Stimulated activated naive B cell treated with anti-CD40 and anti-IgM and Interleukin-4, amounts not matched to agents 10 μg/mL and 1 μg/mL and 100 μg/mL, for 72 hours (primary cell): ENCODE measurements around the gene IGSF21.

ENCODE experiments used
- ATAC-seq, 2 donors: fragments of 150-1000 bp; cut with Tn5 transposase; replicated peaks; 2 replicates each; pipeline ENCODE4 v1.10.0; 2021; ENCODE audit warnings: moderate library complexity in 1 of 2
- DNase-seq: peaks from one replicate; pipeline ENCODE4 v3.0.0; 2021
- H3K27ac Mint-ChIP-seq: one replicate; pipeline ENCODE4 v1.8.0; 2022; ENCODE audit warnings: mild to moderate bottlenecking, mixed read lengths
- H3K27me3 Mint-ChIP-seq, 2 donors: one replicate each; pipeline ENCODE4 v1.8.0; 2022; ENCODE audit warnings: mixed read lengths in 2 of 2
- H3K36me3 Mint-ChIP-seq, 2 donors: one replicate each; pipeline ENCODE4 v1.8.0; 2022; ENCODE audit warnings: mixed read lengths in 2 of 2, mild to moderate bottlenecking in 1 of 2
- H3K4me1 Mint-ChIP-seq, 2 donors: one replicate each; pipeline ENCODE4 v1.8.0; 2022; ENCODE audit warnings: mixed read lengths in 2 of 2, mild to moderate bottlenecking in 1 of 2
- H3K4me3 Mint-ChIP-seq, 2 donors: one replicate each; pipeline ENCODE4 v1.8.0; 2022; ENCODE audit warnings: mild to moderate bottlenecking in 2 of 2, mixed read lengths in 2 of 2, moderate library complexity in 1 of 2
- H3K9me3 Mint-ChIP-seq, 2 donors: one replicate each; pipeline ENCODE4 v1.8.0; 2022; ENCODE audit warnings: mixed read lengths in 2 of 2, mild to moderate bottlenecking in 1 of 2

IGSF21 gene

GRCh38 chr1:18234790-18235242 lies 127.2 kb downstream of the IGSF21 start:
- peaks cover 23 to 33% of the 10 kb centered on the region in 2 donors for H3K9me3 Mint-ChIP-seq
- H3K27me3 Mint-ChIP-seq: peaks cover 15 to 24% of the 10 kb centered on the region in 2 donors
- DNase-seq (no peak), ATAC-seq (peak; percentile 29 to 36)
- no peaks in the 10 kb centered on the region for H3K4me1 Mint-ChIP-seq
- H3K36me3 Mint-ChIP-seq: peaks cover 0 to 5% of the 10 kb centered on the region in 2 donors
- no peak overlapping the region for H3K27ac Mint-ChIP-seq
- no peak overlapping the region for H3K4me3 Mint-ChIP-seq

DNA sequence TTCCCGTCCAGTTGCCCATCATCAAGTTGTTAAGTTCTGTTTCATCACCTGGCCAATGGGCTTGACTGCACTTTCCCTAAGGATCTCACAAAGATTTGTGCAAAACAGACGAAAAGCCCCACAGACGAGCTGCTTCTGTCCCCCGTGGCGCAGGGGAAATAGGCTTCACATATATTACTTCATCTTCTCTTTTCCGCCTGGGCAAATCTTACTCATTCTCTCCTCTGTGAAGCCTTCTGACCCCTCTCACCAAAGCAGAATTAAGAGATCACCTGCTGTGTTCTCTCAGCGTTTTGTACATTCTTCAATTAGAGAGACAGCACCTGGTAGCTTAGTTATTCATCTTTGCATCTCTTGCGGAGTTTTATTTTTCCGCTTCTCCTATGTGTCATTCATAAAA lies 129.8 kb downstream of the IGSF21 start:
- no peak for DNase-seq
- no peaks in the 10 kb centered on the region for H3K4me1 Mint-ChIP-seq
- no peak overlapping the region for H3K4me3 Mint-ChIP-seq
- peaks cover 20 to 22% of the 10 kb centered on the region in 2 donors for H3K9me3 Mint-ChIP-seq
- ATAC-seq: no peak
- no peak overlapping the region for H3K27ac Mint-ChIP-seq
- peaks cover 10 to 21% of the 10 kb centered on the region in 2 donors for H3K27me3 Mint-ChIP-seq
- no peaks in the 10 kb centered on the region for H3K36me3 Mint-ChIP-seq

GRCh38 chr1:18238190-18238589 lies 130.6 kb downstream of the IGSF21 start:
- Mint-ChIP-seq H3K27ac (no peak overlapping the region), H3K9me3 (peaks cover 14 to 21% of the 10 kb centered on the region in 2 donors), H3K4me3 (no peak overlapping the region), H3K4me1 (no peaks in the 10 kb centered on the region), H3K27me3 (peaks cover 7 to 23% of the 10 kb centered on the region in 2 donors), H3K36me3 (no peaks in the 10 kb centered on the region)
- no peak for DNase-seq
- ATAC-seq: no peak

DNA sequence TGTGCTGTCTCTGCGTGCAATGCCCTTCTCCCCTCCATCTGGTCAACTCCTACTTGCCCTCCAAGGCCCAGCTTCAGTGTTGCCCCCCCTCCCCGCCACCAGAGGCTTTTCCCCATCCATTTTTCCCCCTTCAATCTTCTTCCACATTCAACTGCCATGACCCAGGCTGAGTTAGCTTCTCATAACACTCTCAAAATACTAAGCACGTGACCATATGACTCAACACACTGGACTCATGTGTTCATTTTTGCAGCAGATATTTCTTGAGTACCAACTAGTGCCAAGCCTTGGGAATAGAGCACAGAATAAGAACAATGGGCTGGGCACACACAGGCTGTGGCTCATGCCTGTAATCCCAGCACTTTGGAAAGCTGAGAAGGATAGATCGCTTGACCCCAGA lies 132.1 kb downstream of the IGSF21 start:
- Mint-ChIP-seq H3K4me1 (no peaks in the 10 kb centered on the region), H3K4me3 (no peak overlapping the region), H3K9me3 (peaks cover 13 to 18% of the 10 kb centered on the region in 2 donors), H3K36me3 (no peaks in the 10 kb centered on the region), H3K27me3 (peaks cover 6 to 28% of the 10 kb centered on the region in 2 donors), H3K27ac (no peak overlapping the region)
- ATAC-seq (no peak), DNase-seq (no peak)

- Mint-ChIP-seq H3K27me3 (peaks cover under 1 to 24% of the 10 kb centered on the region in 2 donors), H3K9me3 (peaks cover 2 to 5% of the 10 kb centered on the region in 2 donors), H3K27ac (no peak overlapping the region), H3K36me3 (no peaks in the 10 kb centered on the region), H3K4me1 (no peaks in the 10 kb centered on the region), H3K4me3 (no peak overlapping the region)
- no peak for DNase-seq
- ATAC-seq: no peak
Measured at GRCh38 chr1:18240906-18241305, 133.3 kb downstream of the IGSF21 start.

GRCh38 chr1:18241891-18242290 lies 134.3 kb downstream of the IGSF21 start:
- ATAC-seq: no peak
- no peaks in the 10 kb centered on the region for H3K4me1 Mint-ChIP-seq
- peaks cover 0 to 2% of the 10 kb centered on the region in 2 donors for H3K9me3 Mint-ChIP-seq

DNA sequence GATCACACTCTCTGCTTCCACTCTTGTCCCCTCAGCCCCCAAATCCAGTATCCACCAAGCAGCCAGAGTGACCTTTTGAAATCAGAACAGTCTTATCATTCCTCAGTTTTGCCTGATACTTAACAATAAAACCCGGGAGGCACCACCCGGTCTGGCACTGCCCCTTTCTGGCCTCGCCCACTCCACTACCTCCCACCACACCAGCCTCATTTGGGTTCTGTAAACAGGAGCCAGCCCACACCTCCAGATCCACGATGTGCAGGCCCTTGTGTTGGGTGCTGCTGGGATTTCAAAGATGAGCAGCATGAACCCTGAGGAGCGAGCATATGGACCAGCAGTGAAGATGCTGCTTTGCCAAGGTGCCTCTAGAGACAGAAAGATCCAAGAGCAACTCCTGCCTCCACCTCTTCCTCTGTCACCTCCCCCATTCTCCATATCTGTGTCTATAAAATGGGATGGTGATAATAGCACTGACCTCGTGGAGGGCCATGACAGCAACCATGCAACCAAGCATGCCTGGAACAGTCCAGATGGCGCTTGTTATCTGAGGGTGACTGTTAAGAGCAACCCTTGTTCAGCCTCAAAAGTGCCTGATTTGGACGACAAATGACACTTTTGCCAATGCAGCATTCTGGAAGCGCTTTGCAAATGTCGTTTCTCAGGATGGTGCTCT lies 136.0 kb downstream of the IGSF21 start:
- H3K9me3 Mint-ChIP-seq: no peaks in the 10 kb centered on the region
- no peak overlapping the region for H3K27ac Mint-ChIP-seq
- ATAC-seq (no peak), DNase-seq (no peak)
- no peaks in the 10 kb centered on the region for H3K36me3 Mint-ChIP-seq
- no peak overlapping the region for H3K4me3 Mint-ChIP-seq
- no peaks in the 10 kb centered on the region for H3K4me1 Mint-ChIP-seq
- peaks cover 0 to 21% of the 10 kb centered on the region in 2 donors for H3K27me3 Mint-ChIP-seq

More at GRCh38 chr1:18241891-18242290, 134.3 kb downstream of the IGSF21 start:
- Mint-ChIP-seq H3K27me3 (peaks cover 0 to 21% of the 10 kb centered on the region in 2 donors), H3K4me3 (no peak overlapping the region), H3K27ac (no peak overlapping the region), H3K36me3 (no peaks in the 10 kb centered on the region)
- DNase-seq: no peak

DNA sequence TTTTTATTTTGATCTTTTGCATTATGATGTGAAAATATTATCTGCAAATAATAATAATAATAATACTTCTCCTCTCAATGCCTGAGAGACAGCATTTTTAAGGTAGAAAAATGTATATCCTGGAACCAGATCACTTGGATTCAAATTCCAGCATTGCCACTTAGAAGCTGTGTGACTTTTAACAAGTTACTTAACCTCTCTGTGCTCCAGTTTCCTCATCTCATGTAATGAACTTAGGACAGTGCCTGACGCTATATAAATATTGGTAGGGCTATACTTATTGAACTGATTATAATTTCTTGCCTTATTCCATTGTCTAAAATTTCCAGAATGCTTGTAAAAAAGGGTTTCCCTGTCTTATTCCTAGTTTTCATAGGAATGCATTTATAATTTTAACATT lies 137.2 kb downstream of the IGSF21 start:
- ATAC-seq (no peak), DNase-seq (no peak)
- H3K4me1 Mint-ChIP-seq: no peaks in the 10 kb centered on the region
- no peaks in the 10 kb centered on the region for H3K9me3 Mint-ChIP-seq
- no peak overlapping the region for H3K4me3 Mint-ChIP-seq
- H3K36me3 Mint-ChIP-seq: no peaks in the 10 kb centered on the region
- peaks cover 0 to 14% of the 10 kb centered on the region in 2 donors for H3K27me3 Mint-ChIP-seq
- no peak overlapping the region for H3K27ac Mint-ChIP-seq

DNA sequence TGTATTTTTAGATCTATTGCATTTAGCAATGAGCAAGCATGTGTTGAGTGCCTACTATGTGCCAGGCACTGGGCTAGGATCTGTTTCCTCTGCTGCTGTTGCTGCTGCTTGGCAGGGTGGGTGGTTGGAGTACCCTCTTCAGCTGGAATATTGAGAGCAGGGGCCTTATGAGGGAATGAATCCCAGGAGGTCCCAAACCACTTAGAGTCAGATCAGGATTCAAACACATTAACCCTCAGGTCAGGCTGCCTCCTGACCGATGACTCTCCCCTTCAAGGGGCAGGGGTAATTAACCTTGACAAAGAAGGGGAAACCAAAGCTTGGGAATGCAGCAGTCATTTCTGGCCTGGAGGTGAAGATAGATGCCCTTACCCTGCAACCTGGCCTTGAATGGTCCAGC lies 138.0 kb downstream of the IGSF21 start:
- H3K36me3 Mint-ChIP-seq: no peaks in the 10 kb centered on the region

GRCh38 chr1:18246543-18246942 lies 138.9 kb downstream of the IGSF21 start:
- Mint-ChIP-seq H3K27me3 (peaks cover 0 to 7% of the 10 kb centered on the region in 2 donors), H3K9me3 (peaks cover 7% of the 10 kb centered on the region in 2 donors), H3K4me1 (no peaks in the 10 kb centered on the region), H3K36me3 (no peaks in the 10 kb centered on the region), H3K4me3 (no peak overlapping the region), H3K27ac (no peak overlapping the region)
- DNase-seq: no peak
- no peak for ATAC-seq

More for the DNA sequence above, 138.0 kb downstream of the IGSF21 start:
- DNase-seq (no peak), ATAC-seq (no peak)
- H3K9me3 Mint-ChIP-seq: peaks cover 0 to under 1% of the 10 kb centered on the region in 2 donors
- no peak overlapping the region for H3K27ac Mint-ChIP-seq
- peaks cover 0 to 7% of the 10 kb centered on the region in 2 donors for H3K27me3 Mint-ChIP-seq
- H3K4me1 Mint-ChIP-seq: no peaks in the 10 kb centered on the region
- no peak overlapping the region for H3K4me3 Mint-ChIP-seq

GRCh38 chr1:18247151-18247550 lies 139.6 kb downstream of the IGSF21 start:
- peaks cover 8% of the 10 kb centered on the region in 2 donors for H3K9me3 Mint-ChIP-seq
- H3K36me3 Mint-ChIP-seq: no peaks in the 10 kb centered on the region
- no peak for ATAC-seq
- no peaks in the 10 kb centered on the region for H3K4me1 Mint-ChIP-seq
- DNase-seq: no peak
- no peak overlapping the region for H3K27ac Mint-ChIP-seq
- H3K4me3 Mint-ChIP-seq: no peak overlapping the region
- H3K27me3 Mint-ChIP-seq: peaks cover 0 to 7% of the 10 kb centered on the region in 2 donors

- Mint-ChIP-seq H3K4me3 (no peak overlapping the region), H3K36me3 (no peaks in the 10 kb centered on the region), H3K4me1 (no peaks in the 10 kb centered on the region), H3K27me3 (no peaks in the 10 kb centered on the region), H3K27ac (no peak overlapping the region), H3K9me3 (peaks cover 8% of the 10 kb centered on the region in 2 donors)
- DNase-seq (no peak), ATAC-seq (no peak)
Measured at GRCh38 chr1:18249631-18250030, 142.0 kb downstream of the IGSF21 start.

DNA sequence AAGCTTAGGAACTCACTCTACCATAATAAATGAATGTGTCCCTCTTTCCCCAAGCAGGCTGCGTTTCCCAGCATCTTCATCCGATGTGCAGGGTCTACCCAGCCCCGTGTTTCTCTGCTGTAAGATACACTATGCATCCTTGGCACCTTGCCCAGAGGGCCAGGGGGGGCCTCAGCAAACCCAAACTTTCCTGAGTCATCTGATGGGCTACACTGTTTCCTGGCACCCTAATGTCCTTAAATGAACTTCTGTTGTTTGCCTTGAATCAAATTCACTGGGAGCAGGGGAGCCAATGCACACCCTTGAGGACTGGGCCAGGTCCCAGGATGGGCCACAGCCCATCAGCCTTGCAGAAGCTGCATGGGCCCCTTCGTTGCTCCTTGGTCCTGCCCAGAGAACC lies 145.5 kb downstream of the IGSF21 start:
- Mint-ChIP-seq H3K4me1 (no peaks in the 10 kb centered on the region), H3K9me3 (peaks cover 11% of the 10 kb centered on the region in 2 donors), H3K36me3 (no peaks in the 10 kb centered on the region), H3K4me3 (no peak overlapping the region), H3K27ac (no peak overlapping the region), H3K27me3 (peaks cover 5 to 12% of the 10 kb centered on the region in 2 donors)
- ATAC-seq: no peak
- no peak for DNase-seq

GRCh38 chr1:18256282-18257235 lies 149.0 kb downstream of the IGSF21 start:
- H3K4me3 Mint-ChIP-seq: no peak overlapping the region
- peaks cover 9 to 18% of the 10 kb centered on the region in 2 donors for H3K27me3 Mint-ChIP-seq
- no peaks in the 10 kb centered on the region for H3K36me3 Mint-ChIP-seq
- H3K4me1 Mint-ChIP-seq: no peaks in the 10 kb centered on the region
- H3K27ac Mint-ChIP-seq: no peak overlapping the region
- ATAC-seq: no peak
- peaks cover 4% of the 10 kb centered on the region in 2 donors for H3K9me3 Mint-ChIP-seq
- DNase-seq: no peak
